GM19438 (cell line): ENCODE data around the gene CACNG7.

Experiments
- ATAC-seq: cut with Tn5 transposase; IDR thresholded peaks from one replicate; pipeline ENCODE4 v1.9.1; 2021; ENCODE audit warnings: low read depth; ENCODE audit not compliant: unreplicated experiment

Gene CACNG7

DNA sequence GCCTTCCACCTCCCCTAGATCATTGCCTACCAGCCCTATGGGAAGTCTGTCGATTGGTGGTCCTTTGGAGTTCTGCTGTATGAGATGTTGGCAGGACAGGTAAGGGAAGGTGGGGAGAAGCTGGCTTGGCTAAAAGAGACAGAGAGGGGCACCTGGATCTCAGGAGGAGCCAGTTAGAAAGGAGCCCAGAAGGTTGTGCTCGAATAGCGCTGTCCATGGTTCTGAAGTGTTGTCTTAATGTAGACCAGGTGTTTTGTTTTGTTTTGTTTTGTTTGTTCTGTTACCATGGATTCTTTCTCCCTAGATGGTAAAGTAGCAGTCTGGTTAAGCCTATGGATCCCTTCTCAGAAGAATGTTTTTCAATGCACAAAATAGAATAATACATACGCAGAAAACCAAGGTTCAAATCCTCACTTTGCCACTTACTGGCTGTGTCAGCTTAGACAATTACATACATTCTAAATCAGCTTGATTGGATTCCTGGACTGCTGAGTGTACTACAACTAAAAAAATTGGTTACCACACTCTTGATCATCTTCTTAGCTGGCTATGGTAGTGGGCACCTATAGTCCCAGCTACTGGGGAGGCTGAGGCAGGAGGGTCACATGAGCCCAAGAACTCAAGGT, 5.9 kb upstream of the CACNG7 start:
- ATAC-seq, result no peak

DNA sequence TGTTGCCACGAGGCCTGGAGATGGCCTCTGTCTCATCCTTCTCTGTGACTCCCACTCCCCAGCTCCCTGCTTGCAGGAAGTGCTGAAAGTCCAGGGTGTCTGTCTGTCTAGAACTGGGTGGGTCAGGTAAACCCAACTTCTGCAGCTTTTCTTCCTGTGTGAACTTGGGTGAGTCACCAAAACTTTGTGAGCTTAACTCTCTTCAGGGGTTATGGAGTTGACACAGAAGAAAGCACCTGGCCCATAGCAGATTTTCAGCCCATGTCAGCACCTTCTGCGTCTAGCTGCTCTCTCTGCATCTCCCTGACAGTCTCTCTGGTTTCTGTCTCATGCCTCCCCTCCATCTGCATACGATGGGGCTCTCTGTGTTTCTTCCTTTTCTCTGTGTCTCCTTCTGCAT, 4.2 kb upstream of the CACNG7 start:
- no peak for ATAC-seq

DNA sequence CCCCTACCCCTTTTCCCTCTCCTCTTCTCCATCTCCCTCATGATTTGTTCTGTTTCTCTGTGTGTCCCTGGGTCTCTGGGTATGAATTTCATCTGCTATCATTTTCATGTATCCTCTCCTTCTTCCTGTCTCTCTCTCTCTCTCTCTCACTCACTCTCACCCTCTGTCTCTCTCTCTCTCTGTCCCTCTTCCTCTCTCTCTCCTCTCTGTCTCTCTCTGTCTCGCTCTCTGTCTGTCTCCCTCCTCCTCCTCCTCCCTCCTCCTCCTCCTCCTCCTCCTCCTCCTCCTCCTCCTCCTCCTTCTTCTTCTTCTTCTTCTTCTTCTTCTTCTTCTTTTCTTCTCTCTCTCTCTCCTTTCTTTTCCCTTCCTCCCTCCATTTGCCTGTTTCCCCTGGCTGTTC, 3.3 kb upstream of the CACNG7 start:
- no peak for ATAC-seq

DNA sequence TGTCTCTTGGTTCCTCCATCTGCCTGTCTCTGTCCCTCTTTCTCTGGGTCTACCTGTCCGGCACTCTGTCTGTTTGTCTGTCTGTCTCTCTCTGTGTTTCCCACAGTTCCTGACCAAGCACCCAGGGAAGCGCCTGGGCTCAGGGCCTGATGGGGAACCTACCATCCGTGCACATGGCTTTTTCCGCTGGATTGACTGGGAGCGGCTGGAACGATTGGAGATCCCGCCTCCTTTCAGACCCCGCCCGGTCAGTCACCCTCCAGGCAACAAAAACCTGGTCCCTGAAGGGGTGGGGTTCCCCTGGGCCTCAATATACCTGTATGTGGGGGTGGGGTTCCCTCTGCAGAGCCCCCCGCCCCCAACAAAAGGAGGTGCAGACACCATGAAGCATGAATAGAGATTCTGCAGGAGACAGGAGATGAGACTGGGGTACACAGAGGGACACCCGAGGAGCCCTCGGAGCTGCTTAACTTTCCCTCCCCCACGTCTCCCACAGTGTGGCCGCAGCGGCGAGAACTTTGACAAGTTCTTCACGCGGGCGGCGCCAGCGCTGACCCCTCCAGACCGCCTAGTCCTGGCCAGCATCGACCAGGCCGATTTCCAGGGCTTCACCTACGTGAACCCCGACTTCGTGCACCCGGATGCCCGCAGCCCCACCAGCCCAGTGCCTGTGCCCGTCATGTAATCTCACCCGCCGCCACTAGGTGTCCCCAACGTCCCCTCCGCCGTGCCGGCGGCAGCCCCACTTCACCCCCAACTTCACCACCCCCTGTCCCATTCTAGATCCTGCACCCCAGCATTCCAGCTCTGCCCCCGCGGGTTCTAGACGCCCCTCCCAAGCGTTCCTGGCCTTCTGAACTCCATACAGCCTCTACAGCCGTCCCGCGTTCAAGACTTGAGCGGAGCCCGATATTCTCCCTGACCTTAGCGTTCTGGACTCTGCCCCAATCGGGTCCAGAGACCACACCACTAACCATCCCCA, 2.6 kb upstream of the CACNG7 start:
- ATAC-seq, result no peak

DNA sequence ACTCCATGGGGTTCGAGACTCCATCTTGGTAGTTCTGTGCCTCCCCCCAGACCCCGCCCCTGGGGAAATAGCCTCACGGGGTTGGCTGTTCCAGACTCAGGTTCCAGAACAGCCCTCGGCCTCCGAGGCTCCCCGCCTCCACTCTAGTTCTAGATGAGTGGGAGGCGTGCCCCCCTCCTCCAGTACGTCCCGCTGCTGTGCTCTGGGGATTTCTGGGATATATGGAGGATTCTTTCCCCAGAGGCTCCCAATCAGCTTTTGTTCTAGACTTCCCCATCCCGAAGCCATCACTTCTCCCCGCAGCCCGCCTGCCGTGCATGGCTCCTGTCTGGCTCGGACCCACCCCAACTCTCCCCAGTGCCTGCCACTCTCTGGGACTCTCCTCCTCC, 1.9 kb upstream of the CACNG7 start:
- ATAC-seq, result no peak

DNA sequence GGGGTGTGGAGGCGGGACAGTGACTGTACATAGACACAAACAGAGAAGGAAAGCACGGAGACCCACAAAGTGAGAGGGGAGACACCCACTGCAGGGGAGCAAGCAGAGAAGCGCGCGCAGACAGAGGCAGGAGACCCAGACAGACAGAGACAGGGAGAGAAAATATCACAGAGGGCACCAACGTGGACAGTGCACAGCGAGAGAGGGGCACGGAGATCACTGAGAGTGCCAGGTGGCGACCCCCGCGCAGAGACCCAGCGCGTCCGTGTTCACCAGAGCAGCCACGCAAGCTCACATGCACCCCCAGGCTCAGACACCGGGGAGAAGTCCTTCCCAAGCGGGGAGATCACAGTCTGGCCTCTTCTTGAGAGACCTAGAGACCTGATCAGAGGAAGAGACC, 1.4 kb upstream of the CACNG7 start:
- no peak for ATAC-seq

DNA sequence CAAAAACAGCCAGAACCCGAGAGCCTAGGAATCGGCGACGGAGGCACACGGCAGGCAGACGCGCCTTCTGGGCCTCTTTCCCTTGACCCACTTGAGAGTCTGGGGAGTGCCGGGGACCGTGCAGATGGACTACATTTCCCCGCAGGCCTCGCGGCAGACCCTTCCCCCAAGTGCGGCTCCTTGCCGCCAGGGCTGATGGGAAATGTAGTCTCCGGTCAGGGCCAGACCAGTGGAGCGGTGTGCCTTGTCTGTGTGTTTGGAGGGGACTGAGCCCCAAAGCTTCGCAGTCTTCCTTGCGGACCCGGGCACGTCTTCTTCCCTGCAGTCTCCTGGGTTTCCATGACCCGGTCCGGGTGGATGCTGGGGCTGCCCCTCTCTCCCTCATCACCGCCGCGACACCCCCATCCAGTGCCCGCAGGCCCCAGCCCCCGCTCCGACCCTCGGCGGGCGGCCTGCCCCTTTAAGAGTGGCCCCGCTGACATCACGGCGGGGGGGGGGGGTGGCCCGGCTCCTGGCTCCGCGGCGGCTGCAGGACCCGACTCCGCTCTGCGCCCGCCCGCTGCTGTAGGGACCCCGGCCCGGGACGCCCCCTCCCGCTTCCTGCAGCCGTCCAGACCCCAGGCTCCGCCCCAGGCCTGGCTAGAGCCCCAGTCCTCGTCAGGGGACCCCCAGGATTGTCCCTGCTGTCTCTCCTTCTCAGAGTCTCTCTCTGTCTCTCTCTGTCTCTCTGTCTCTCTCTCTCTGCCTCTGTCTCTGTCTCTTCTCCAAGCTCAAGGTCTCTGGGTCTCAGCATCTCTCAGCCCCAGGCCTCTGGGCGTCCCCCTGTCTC, 758 bp upstream of the CACNG7 start:
- ATAC-seq, result no peak

DNA sequence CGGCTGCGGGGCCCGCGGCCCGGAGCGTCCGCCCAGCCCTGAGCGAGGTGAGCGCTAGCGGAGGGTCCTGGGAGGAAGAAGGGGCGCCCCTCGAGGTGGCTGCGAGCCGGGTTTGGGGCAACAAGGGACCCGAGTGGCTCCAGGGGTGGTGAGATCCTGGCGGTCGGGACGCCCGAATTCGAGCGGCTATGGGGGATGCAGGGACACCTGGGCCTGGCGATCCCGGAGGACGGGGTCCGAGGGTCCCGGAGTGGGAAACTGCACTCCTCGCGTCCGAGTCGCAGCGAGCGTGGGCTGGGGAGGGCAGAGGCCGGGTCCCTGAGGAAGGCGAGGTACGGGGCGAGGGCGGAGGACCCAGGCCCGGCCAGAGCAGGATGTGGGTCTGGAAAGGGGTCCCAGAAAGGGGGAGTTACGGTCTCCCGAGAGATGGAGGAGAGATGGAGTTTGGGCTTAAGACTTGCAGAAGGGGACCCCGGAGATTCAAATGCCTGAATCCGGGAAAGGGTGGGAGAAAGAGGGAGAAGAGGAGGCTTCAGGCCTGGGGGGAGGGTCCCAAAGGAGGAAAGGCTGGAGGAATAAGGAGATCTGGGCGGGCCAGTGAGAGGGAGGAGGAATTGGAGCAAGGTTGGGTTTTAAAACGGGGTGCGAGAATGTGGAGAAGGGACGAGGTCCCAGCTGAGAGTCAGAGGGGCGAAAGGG, 542 bp downstream of the CACNG7 start:
- ATAC-seq, result no peak

DNA sequence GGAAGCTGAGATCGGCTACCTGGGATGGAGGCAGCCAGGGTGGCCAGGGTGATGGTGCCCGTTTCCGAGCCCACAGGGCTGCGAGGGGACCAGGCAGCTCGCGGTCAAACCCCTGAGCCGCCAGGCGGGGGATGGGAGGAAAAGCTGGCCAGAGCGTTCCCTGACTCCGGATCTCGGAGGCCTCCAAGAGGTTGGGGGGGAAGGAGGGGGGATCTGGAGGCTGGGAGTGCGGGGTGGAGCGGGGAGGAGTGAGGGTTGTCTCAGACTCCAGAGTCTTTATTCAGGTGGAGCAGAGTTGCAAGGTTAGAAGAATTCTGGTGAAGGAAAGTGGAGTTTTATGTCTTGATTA, 1.1 kb downstream of the CACNG7 start:
- ATAC-seq, result no peak

DNA sequence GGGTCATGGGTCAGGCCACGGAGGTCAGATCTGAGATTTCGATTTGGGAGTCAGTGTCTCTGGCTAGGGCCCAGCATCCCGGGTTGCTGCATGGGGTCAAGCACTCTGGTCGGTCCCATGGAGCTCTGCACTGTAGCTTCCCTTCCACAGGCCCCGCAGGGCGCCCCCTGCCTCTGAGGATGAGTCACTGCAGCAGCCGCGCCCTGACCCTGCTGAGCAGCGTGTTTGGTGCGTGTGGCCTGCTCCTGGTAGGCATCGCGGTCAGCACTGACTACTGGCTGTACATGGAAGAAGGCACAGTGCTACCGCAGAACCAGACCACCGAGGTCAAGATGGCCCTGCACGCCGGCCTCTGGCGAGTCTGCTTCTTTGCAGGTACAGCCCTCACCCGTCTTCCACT, 3.6 kb downstream of the CACNG7 start:
- no peak for ATAC-seq

DNA sequence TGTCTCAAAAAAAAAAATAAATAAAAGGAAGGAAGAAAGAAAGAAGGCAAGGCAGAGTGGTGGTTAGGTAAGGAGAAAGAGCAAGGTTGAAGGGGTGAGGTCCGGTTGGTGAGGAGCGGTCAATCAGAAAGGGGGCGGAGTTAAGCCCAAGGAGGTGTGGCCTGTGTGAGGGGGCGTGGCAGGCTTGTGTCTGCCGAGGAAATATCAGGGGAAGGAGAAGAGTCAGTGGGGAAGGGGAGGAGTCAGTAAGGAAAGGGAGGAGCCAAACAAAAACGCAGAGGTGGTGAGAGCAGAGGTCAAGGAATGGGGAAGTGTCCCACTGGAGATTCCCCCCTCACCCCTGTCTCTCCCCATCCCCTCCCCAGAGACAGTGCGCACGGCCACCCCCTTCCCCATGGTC, 5.9 kb downstream of the CACNG7 start:
- no peak for ATAC-seq

DNA sequence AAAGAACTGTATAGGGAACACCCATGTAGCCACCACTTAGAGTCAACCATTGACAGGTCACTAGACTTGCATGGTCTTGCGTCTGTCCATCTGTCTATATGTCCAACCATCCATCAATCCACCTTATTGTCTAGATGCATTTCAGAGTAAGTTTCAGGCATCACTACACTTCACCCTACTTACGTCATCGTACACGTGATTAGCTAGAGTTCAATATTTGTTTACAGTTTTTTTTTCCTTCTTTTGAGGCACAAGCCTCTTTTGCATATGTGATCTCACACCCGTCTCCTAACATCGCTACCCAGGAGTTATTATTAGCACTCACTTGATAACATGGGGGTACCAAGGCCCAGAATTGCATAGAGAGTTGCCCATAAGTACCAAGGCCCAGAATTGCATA, 6.9 kb downstream of the CACNG7 start:
- ATAC-seq, result no peak

DNA sequence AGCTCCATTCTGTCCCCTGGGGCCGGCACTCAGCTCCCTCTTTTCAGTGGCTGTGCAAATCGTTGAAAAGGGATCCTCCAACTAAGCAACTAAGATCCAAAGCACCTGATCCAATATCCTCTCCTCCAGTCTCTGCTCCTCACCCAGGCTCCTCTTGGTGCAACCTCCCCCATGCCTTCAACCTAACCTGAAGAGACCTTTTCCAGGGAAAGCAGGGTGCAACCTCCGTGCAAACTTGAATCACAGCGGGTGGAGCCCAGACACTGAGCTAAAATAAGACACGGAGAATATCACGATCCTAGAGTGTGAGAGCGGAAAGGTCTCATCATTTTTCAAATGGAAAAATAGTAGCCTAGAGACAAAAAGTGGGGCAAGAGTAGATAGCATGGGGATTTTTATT, 8.3 kb downstream of the CACNG7 start:
- no peak for ATAC-seq

DNA sequence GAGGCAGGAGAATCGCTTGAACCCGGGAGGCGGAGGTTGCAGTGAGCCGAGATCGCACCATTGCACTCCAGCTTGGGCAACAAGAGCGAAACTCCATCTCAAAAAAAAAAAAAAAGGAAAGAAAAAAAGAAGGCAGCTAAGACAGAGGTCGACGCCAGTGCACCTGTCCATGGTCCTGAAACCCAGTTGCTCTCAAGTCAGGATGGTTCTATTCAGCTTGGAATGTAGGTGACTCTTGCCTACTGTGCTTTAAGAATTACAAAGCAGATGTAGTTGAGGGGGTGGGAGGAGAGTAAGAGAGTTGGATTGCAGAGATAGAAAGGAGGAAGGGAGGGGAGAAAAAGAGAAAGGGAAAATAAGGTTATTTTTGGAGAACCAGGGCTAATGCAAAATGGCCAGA, 18.7 kb downstream of the CACNG7 start:
- no peak for ATAC-seq

DNA sequence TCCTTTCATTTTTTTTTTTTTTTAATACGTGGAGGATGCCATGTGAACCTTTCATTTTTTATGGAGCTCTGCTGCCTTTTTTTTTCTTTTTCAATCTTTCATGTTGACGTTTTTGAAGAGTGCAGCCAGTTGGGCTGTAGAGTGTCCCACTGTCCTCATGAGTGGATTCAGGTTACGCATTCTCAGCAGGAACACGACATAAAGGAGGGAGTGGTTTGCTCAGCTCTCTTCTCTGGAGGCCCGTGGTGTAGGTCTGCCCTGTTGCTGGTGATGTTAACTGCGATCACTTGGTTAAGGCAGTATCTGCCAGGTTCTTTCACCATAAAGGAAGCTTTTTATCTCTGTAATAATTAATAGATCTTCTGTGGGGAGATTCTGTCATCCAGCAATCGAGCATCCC, 27.0 kb downstream of the CACNG7 start:
- no peak for ATAC-seq

DNA sequence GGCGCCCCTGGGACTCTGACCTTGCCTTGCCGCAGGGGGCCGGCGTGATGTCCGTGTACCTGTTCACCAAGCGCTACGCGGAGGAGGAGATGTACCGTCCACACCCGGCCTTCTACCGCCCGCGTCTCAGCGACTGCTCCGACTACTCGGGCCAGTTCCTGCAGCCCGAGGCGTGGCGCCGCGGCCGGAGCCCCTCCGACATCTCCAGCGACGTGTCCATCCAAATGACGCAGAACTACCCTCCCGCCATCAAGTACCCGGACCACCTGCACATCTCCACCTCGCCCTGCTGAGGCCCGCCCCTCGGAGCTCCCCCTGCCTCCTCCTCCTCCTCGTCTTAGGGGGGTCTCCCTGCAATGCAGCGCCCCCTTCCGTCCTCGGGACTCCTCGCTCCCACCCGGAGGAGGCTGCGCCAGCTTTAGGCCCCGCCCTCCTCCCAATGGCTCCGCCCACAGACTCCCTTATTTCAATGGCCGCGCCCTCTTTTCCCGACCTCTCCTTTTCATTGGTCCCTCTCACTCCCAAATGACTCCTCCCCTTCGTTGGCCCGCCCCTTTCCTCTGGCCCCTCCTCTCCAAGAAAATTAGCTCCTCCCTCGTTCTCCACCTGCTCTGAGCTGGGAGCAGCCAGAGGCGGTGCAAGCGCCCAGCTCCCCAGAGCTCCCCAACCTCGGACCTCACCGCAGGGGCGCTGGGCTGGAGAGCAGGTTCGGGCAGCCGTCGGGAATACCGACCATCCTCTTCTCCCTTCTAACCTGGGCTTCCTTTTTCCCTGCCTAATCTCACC, 33.1 kb downstream of the CACNG7 start:
- ATAC-seq, result no peak

DNA sequence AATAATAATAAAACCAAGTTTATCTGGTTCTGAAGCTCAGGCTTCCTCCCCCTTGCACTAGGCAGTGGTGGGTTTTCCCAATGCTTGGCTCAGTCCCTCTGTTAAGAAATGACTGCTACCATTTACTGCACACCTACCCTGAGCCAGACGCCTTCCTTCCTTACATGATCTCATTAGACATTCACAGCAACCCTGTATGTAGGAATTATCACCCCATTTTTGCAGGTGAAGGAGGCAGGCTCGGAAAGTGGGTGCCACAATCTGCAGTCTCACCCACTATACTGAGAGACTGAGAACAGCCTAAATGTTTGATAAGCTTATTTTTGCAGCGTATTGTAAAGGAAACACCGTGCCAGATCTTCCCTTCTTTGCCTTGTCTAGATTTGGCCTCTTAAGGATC, 35.3 kb downstream of the CACNG7 start:
- no peak for ATAC-seq

DNA sequence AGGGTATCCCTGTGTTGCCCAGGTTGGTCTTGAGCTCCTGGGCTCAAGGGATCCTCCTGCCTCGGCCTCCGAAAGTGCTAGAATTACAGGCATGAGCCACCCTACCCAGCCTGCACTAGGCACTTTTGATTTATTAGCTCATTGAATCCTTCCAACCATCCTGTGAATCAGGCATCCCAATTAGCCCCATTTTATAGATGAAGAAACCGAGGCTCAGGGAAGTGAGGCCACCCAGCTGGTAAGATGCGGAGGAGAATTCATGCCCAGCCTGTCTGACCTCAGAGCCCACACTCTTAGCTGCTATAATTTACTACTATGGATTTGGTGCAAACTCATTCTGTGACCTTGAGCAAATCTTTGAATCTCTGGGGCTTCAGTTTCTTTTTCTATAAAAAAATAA, 35.9 kb downstream of the CACNG7 start:
- ATAC-seq, result no peak

DNA sequence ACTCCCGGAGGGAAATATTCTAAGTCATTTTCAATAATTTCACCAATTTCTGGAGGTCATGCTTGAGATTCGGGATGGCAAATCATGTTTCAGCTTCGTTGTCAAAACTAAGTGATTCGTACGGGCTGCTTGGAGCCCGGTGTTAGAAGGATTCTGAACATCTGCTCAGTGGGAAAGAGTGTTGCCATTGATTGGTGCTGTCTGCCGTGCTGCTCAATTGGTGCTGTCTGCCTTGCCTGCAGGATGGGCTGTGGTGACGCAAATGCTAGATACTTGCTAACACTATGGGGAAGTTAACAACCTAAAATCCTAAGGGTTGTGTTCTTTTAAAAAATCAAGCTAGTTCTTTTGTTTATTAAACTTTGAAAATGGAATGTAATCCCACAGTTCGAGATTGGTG, 36.4 kb downstream of the CACNG7 start:
- no peak for ATAC-seq

DNA sequence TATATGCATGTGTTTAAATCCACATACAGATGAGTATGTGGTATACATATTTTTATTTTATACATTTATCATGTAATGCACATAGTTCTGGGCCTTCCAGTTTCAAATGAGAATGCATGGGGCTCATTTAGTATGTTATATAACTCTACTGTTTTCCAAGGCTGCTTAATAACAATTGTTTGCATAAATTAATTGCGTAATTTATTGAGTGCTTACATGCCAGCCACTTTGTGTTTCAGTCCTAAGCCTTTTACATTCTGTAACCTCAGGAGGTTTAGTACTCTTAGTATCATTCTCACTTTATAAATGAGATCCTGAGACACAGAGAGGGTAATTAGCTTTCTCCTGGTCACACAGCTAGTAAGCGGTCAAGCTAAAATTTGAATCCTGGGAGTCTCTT, 36.9 kb downstream of the CACNG7 start:
- ATAC-seq, result no peak
